Myometrial cell (primary cell): ENCODE measurements around the gene SCOC. TPM values are rescaled to one million over a fixed set of nuclear protein-coding genes. Genes with fewer than 3 reads are reported as not detected.

Experiments
- total RNA-seq: library from RNA; depleted of rRNA; stranded (reverse); fragments of >200 nt; gene quantifications from 2 replicates; pipeline ENCODE4 v1.2.3, GENCODE V29; 2015

SCOC gene
- 61.4 and 79.9 TPM in 2 replicates for total RNA-seq

GRCh38 chr4:140373328-140374129, at the start of gene SCOC:
Gene SCOC, plus strand, starts transcription at chr4:140373646. Its CDS starts 5,525 bp downstream, at chr4:140379171.

GRCh38 chr4:140427106-140427918, 53.9 kb downstream of the SCOC start, which contains the start of gene CLGN:
Gene CLGN, minus strand, starts transcription at chr4:140427648. Its CDS starts 14,570 bp downstream, at chr4:140413078.

Other genes starting within 250 kb of the SCOC start
- 1.2 and 4.3 TPM in 2 replicates for gene MAML3, start 219.5 kb upstream of the SCOC start, total RNA-seq
- gene CLGN, start 54.0 kb downstream of the SCOC start, total RNA-seq: 8.9 and 11.2 TPM in 2 replicates
- not detected in 2 replicates for gene MGAT4D, start 124.6 kb downstream of the SCOC start, total RNA-seq
- gene ELMOD2, start 150.5 kb downstream of the SCOC start, total RNA-seq: 22.2 and 26.1 TPM in 2 replicates
- gene UCP1, start 195.3 kb downstream of the SCOC start, total RNA-seq: not detected in 2 replicates